SKM-1 treated with dmso at 0.1 percent for 144 hours (cell line): ENCODE results near the gene EDA.
A peak's percentile ranks its signal among the peaks of the same experiment; 100 is the strongest.

Experiments
- DNase-seq: peaks from one replicate; lab custom pipeline; 2025; ENCODE audit not compliant: unreplicated experiment; lab: John Stamatoyannopoulos, UW

The EDA gene

GRCh38 chrX:70022616-70023015 is 406.7 kb downstream of the EDA start:
- no peak for DNase-seq

GRCh38 chrX:70025464-70025863 is 409.6 kb downstream of the EDA start:
- DNase-seq, result no peak

GRCh38 chrX:70026112-70026850 is 410.4 kb downstream of the EDA start:
- DNase-seq, result no peak

DNA sequence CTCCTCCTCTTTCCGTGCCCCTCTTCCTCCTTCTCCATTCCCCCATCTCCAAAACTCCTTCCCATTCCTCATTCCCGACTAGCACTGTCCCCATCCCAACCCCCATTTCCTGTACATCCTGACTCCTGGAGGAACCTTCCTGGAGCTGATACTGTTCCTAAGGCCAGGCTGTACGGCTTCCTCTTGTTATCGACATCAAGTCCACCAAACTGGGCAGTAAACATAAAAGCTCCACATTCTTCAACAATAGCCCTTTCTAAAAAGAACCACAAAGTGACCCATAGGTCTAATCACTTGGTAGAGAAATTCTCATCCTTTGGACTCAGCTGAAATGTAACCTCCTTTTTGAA is 410.9 kb downstream of the EDA start:
- DNase-seq, result no peak

DNA sequence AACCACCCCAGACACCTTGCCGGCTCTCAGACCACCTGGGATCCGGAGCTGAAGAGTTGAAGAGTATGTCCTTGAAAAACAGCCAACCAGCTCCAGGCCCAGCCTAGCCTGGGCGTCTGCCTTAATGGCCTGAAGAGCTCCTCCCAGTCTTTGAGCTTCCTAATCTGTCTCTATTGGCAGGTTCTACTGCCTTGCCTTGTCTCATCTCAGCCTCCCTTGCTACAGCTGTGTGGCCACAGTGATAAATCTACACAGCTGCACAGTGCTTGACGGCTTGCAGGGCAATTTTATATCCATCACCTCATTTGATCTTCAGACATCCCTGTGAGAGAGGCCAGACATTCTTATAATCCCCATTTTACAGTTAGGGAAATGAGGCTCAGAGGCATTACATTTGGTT is 413.9 kb downstream of the EDA start:
- no peak for DNase-seq

DNA sequence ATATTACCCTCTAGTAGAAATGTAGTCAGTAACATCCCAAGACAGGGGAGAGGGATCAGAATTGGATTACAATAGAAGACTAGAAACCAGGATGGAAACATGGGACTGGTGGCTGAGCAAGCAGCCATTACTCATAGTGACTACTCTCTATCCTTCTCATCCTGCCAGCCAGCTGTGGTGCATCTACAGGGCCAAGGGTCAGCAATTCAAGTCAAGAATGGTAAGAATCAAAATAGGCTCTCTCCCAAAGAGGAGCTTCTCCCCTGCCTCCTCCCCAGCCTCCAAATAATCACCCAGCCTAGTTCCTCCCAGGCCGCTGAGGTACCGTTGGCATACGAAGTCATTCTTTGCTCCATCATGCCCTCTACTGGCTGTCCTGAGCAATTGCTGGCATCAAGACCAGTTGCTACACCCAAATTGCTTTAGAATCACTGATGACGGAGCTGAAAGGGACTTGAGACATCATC is 414.4 kb downstream of the EDA start:
- DNase-seq, result peak; percentile 39

- DNase-seq, result no peak
Measured at GRCh38 chrX:70032792-70033191, 416.9 kb downstream of the EDA start.

GRCh38 chrX:70033348-70034051 is 417.6 kb downstream of the EDA start:
- peak; percentile 19 for DNase-seq

- DNase-seq, result no peak
Measured at GRCh38 chrX:70034646-70035045, 418.7 kb downstream of the EDA start.

- DNase-seq, result no peak
Measured at GRCh38 chrX:70038515-70038914, 422.6 kb downstream of the EDA start.

DNA sequence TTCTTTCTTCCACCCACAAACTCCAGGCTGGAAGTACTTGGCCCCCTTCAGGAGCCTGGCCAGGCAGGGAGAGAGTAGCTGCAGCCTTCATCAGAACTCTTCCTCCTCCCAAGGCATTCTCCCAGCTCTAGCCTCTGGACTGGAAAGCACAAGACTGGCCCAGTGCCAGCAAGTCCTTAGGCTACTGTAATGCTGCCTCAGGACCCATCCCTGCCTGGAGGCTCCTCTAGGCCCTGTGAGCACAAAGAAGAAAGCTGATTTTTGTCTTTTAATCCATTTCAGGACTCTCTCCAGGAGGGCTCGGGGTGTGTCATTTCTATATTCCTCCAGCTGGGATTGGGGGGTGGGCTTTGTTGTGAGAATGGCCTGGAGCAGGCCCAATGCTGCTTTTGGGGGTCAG is 423.0 kb downstream of the EDA start:
- DNase-seq, result no peak

GRCh38 chrX:70039758-70040157 is 423.8 kb downstream of the EDA start:
- DNase-seq, result no peak

GRCh38 chrX:70041993-70042392 is 426.1 kb downstream of the EDA start:
- DNase-seq, result no peak

GRCh38 chrX:70042399-70043371 is 426.8 kb downstream of the EDA start:
- no peak for DNase-seq

DNA sequence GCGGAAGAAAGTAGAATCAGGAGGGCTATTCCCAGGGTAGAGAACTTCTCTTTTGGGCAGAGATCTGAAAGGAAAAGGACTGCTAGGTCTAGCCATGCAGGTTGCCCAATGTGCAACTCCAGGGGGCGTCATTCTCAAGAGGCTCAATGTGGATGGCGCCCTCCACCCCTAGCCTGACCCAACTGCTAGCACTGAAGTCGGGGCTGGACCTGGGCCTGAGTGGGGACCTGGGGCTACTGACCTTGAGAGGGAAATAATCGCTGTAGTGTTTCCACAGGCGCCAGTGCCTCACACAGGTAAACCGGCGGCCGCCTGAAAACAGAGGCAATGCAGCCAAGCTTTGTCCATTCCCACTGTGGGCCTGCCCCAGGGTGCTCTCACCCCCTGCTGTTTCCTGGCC is 427.8 kb downstream of the EDA start:
- DNase-seq, result no peak

DNA sequence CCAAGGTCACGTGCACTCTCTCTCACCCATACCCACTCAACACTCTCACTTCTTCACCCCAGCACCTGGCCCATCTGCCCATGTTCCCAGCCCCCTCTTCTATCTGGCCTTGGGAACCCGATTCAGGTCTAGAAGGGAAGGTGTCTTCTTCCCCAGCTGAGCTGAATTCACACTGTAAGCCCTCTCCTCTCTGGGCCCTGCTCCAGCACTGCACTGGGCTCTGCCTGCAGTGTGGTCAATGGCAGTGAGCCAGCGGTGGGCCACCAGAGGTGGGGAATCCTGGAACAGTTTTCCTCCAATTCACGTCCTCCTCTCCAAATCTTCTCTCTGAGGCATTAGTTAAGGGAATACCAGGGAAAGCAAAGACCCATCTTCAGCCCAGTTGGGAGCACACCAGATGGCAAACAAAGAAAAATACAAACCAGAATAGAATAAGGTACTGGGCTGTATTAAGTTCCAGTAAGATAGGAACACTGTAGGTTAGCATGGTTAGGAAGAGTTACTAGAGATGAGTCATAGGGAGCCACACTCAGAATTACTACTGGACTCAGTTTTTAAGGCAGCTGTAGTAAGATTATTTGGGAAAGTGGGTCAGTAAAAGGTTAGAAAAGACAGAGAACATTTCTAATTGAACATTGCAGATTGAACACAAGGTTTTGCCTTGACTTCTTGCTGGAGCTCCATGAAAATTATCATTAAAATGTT is 428.8 kb downstream of the EDA start:
- no peak for DNase-seq

DNA sequence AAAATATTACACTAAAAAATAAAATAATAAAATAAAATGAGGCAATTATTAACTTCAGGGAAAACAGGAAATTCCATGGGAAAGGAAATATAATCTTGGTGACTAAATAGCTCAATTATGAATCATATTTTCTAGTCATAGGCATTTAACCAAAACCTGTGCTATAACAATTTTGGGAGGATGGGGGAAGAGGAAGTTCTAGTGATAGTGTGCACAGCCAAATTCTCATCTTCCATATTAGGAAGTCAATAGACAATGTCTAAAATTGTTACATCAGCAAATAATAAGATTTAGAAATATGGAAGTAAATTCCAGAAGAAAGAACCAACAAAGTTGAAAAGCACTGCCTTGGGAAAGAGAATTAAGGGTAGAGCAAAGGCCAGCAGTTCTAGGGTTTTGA is 431.1 kb downstream of the EDA start:
- no peak for DNase-seq

DNA sequence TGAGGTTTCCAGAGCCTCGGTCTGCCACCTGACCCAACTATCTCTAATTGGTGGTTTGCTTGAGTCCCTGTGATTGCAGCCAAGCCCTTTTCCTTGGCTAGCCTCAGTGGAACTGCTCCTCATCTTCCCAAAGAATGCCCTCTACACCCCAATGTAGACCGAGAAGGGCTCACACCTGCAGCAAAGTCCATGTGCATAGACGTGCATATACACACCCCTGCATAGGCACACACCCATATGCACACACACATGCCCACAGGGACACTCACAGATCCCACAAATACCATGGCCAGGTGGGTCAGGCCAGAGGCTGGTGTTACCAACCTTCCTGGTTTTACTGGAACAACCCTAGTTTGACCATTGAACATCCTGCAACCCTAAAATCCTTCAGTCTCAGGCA is 433.5 kb downstream of the EDA start:
- DNase-seq, result no peak

DNA sequence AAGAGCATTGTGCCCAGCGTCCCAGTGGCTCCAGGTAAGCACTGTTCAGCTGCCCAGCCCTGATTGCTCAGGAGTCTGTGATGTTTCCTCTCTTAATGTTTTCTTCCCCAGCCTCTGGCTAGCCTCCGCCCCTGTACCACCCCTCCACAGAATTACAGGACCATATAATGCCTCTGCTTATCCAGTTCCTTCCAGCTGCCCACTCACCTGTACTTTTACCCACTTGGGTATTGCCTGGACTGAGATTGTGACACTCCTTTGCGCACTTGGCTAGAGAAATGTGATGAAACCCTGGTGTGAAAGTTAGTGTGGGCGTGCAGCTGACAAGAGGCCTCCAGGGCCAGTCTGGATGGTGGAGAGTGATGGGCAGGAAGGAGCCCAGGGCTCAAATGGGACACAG is 434.0 kb downstream of the EDA start, which contains the start of gene AWAT2:
Gene AWAT2, minus strand, starts transcription at position 14 of the 400 bp plus-strand sequence. Its CDS starts 6 bp downstream, at position 8.
- DNase-seq, result no peak

GRCh38 chrX:70052895-70053615 is 437.1 kb downstream of the EDA start:
- DNase-seq, result no peak
